IMR-90 (cell line): ENCODE data around the gene PCNX4. TPM values are rescaled to one million over a fixed set of nuclear protein-coding genes. Genes with fewer than 3 reads are reported as not detected.

Source experiments
- ATAC-seq: fragments of 200-7000 bp; cut with Tn5 transposase; 2 replicates; pipeline ENCODE4 v1.9.1; 2020; ENCODE audit warnings: low read depth, mild to moderate bottlenecking, moderate library complexity
- BruUV-seq: library from RNA; stranded (reverse); fragments of 400-500 nt; replicated peaks from 2 replicates; lab custom pipeline; 2021; lab: Mats Ljungman, UMichigan
- CTCF ChIA-PET: fragments of 300-600 bp; formaldehyde crosslinking; extraction: SDS; loops from one replicate; lab custom pipeline; 2021; ENCODE audit warnings: antibody characterized with exemption; lab: Yijun Ruan, JAX
- POLR2A ChIA-PET: fragments of 300-600 bp; sonication (Branson Sonifier 250); formaldehyde crosslinking; loops from one replicate; lab custom pipeline; 2022; ENCODE audit warnings: antibody characterized with exemption; ENCODE audit not compliant: unreplicated experiment; lab: Charles Lee
- DNase-seq: peaks from one replicate; pipeline ENCODE4 v3.0.0; 2013
- H2AFZ ChIP-seq: replicated peaks from 2 replicates; pipeline ENCODE3; 2013; ENCODE audit warnings: low read length, mild to moderate bottlenecking; ENCODE audit not compliant: poor library complexity
- H2AK5ac ChIP-seq: 2 replicates; pipeline ENCODE4 v1.6.1; 2013; ENCODE audit warnings: low read depth, low read length, inconsistent platforms
- H2AK9ac ChIP-seq: replicated peaks from 2 replicates; pipeline ENCODE3; 2013; ENCODE audit warnings: mild to moderate bottlenecking, low read depth, low read length, moderate library complexity; ENCODE audit not compliant: poor library complexity
- H2BK120ac ChIP-seq: 2 replicates; pipeline ENCODE4 v1.6.1; 2013; ENCODE audit warnings: low read depth, low read length, inconsistent platforms
- H2BK15ac ChIP-seq: 3 replicates; pipeline ENCODE4 v1.6.1; 2013; ENCODE audit warnings: low read depth, low read length, inconsistent platforms
- H2BK20ac ChIP-seq: 2 replicates; pipeline ENCODE4 v1.6.1; 2013; ENCODE audit warnings: low read depth, mild to moderate bottlenecking, inconsistent platforms, low read length, moderate library complexity
- H2BK5ac ChIP-seq: 2 replicates; pipeline ENCODE4 v1.6.1; 2013; ENCODE audit warnings: mild to moderate bottlenecking, low read depth, low read length, inconsistent platforms; ENCODE audit not compliant: poor library complexity, severe bottlenecking
- H3K14ac ChIP-seq: replicated peaks from 2 replicates; pipeline ENCODE4 v1.6.1; 2013; ENCODE audit warnings: low read depth, low read length, inconsistent platforms
- H3K18ac ChIP-seq: 2 replicates; pipeline ENCODE4 v1.6.1; 2013; ENCODE audit warnings: low read depth, low read length, control low read depth
- H3K23ac ChIP-seq: 2 replicates; pipeline ENCODE4 v1.6.1; 2013; ENCODE audit warnings: low read depth, low read length, inconsistent platforms
- H3K27ac ChIP-seq: 2 replicates; pipeline ENCODE4 v1.5.1; 2013; ENCODE audit warnings: mild to moderate bottlenecking, control low read depth, low read length; ENCODE audit not compliant: insufficient read depth
- H3K27me3 ChIP-seq: 2 replicates; pipeline ENCODE4 v1.6.1; 2013; ENCODE audit warnings: low read length; ENCODE audit not compliant: control insufficient read depth, insufficient read depth
- H3K36me3 ChIP-seq: 2 replicates; pipeline ENCODE4 v1.6.1; 2013; ENCODE audit warnings: low read length, mixed read lengths; ENCODE audit not compliant: control insufficient read depth, insufficient read depth
- H3K4ac ChIP-seq: 2 replicates; pipeline ENCODE4 v1.6.1; 2013; ENCODE audit warnings: low read depth, low read length, inconsistent platforms
- H3K4me1 ChIP-seq: 2 replicates; pipeline ENCODE4 v1.6.1; 2013; ENCODE audit warnings: low read length, mixed read lengths; ENCODE audit not compliant: control insufficient read depth, insufficient read depth
- H3K4me2 ChIP-seq: 2 replicates; pipeline ENCODE4 v1.6.1; 2013; ENCODE audit warnings: low read depth, mild to moderate bottlenecking, control low read depth, low read length, moderate library complexity
- H3K4me3 ChIP-seq: 2 replicates; pipeline ENCODE4 v1.5.1; 2013; ENCODE audit warnings: low read depth, mild to moderate bottlenecking, control low read depth, low read length, moderate library complexity; ENCODE audit not compliant: insufficient read depth
- H3K56ac ChIP-seq: 2 replicates; pipeline ENCODE4 v1.6.1; 2013; ENCODE audit warnings: low read length, inconsistent platforms; ENCODE audit not compliant: insufficient read depth; ENCODE audit errors: extremely low read depth
- H3K79me1 ChIP-seq, 2 experiments: 2 replicates each; pipeline ENCODE4 v1.6.1; 2013; ENCODE audit warnings: low read length in 2 of 2, inconsistent platforms in 1 of 2, low read depth in 1 of 2
- H3K9ac ChIP-seq: 2 replicates; pipeline ENCODE4 v1.6.1; 2013; ENCODE audit warnings: low read depth, low read length, control low read depth
- H3K9me1 ChIP-seq: 2 replicates; pipeline ENCODE4 v1.6.1; 2013; ENCODE audit warnings: low read length, inconsistent platforms; ENCODE audit not compliant: insufficient read depth
- H3K9me3 ChIP-seq: 2 replicates; pipeline ENCODE4 v1.6.1; 2013; ENCODE audit warnings: low read length; ENCODE audit not compliant: control insufficient read depth, insufficient read depth
- H4K20me1 ChIP-seq: 2 replicates; pipeline ENCODE4 v1.6.1; 2013; ENCODE audit warnings: low read length, inconsistent platforms; ENCODE audit not compliant: insufficient read depth
- H4K5ac ChIP-seq: 2 replicates; pipeline ENCODE4 v1.6.1; 2013; ENCODE audit warnings: mild to moderate bottlenecking, low read depth, low read length, control low read depth
- H4K8ac ChIP-seq, 2 experiments: 2 replicates each; pipeline ENCODE4 v1.6.1; 2013; ENCODE audit warnings: low read depth in 2 of 2, low read length in 2 of 2, control low read depth in 1 of 2, inconsistent platforms in 1 of 2
- H4K91ac ChIP-seq: 2 replicates; pipeline ENCODE4 v1.6.1; 2013; ENCODE audit warnings: low read depth, low read length, inconsistent platforms; ENCODE audit not compliant: insufficient read depth
- BHLHE40 ChIP-seq: fragments of 150-350 bp; IDR thresholded peaks from 2 replicates; pipeline ENCODE4 v1.6.1; 2016; ENCODE audit warnings: mild to moderate bottlenecking, low read depth, low read length
- CEBPB ChIP-seq: IDR thresholded peaks from 2 replicates; pipeline ENCODE4 v1.6.1; 2012; ENCODE audit warnings: low read depth, low read length, improper control_type of control experiment
- ELK1 ChIP-seq: fragments of 150-350 bp; IDR thresholded peaks from 2 replicates; pipeline ENCODE4 v1.6.1; 2016; ENCODE audit warnings: low read depth, mild to moderate bottlenecking, low read length, moderate library complexity, borderline replicate concordance
- MAFK ChIP-seq: IDR thresholded peaks from 2 replicates; pipeline ENCODE4 v1.6.1; 2012; ENCODE audit warnings: low read depth, low read length, improper control_type of control experiment
- MXI1 ChIP-seq: IDR thresholded peaks from 2 replicates; pipeline ENCODE4 v1.6.1; 2012; ENCODE audit warnings: low read depth, mild to moderate bottlenecking, low read length, moderate library complexity, borderline replicate concordance
- NFE2L2 ChIP-seq: fragments of 150-350 bp; IDR thresholded peaks from 2 replicates; pipeline ENCODE4 v1.6.1; 2016; ENCODE audit warnings: low read depth, mild to moderate bottlenecking, low read length
- POLR2A ChIP-seq: IDR thresholded peaks from 2 replicates; pipeline ENCODE4 v1.6.1; 2012; ENCODE audit warnings: mild to moderate bottlenecking, low read depth, low read length
- RAD21 ChIP-seq: IDR thresholded peaks from 2 replicates; pipeline ENCODE4 v1.6.1; 2012; ENCODE audit warnings: low read length, improper control_type of control experiment
- RFX5 ChIP-seq: IDR thresholded peaks from 2 replicates; pipeline ENCODE4 v1.8.0; 2012; ENCODE audit warnings: low read depth, mild to moderate bottlenecking, low read length, moderate library complexity
- SMC3 ChIP-seq: fragments of 150-350 bp; IDR thresholded peaks from 2 replicates; pipeline ENCODE4 v1.6.1; 2016; ENCODE audit warnings: low read depth, mild to moderate bottlenecking, antibody characterized with exemption, low read length, moderate library complexity
- dilution Hi-C: fragments of 300-500 bp; cut with HindIII; formaldehyde crosslinking; loops from one replicate; pipeline ENCODE4 v1.14.3; 2018; ENCODE audit warnings: low sequenced_read_pairs; ENCODE audit not compliant: unreplicated experiment
- in situ Hi-C: fragments of 300-500 bp; cut with MboI; formaldehyde crosslinking; loops from 3 replicates; pipeline ENCODE4 v1.14.3; 2019; ENCODE audit warnings: low sequenced_read_pairs, inconsistent platforms, mixed read lengths
- intact Hi-C: fragments of 100-400 bp; cut with micrococcal nuclease; formaldehyde crosslinking; loops from 2 replicates; pipeline ENCODE4 v1.10.0; 2022
- polyA plus RNA-seq, 3 experiments: library from polyadenylated mRNA; depleted of rRNA; stranded (reverse); fragments of >200 nt; gene quantifications; 2 replicates each; pipeline ENCODE4 v1.2.3, GENCODE V29; 2012; ENCODE audit warnings: low replicate concordance in 1 of 3
- total RNA-seq: library from RNA; depleted of rRNA; stranded (reverse); fragments of >200 nt; gene quantifications from 2 replicates; pipeline ENCODE4 v1.2.3, GENCODE V29; 2012

Gene PCNX4
- total and polyA plus RNA-seq, 2 of the 4 experiments (the other 2 are of a cell fraction): 55.4 to 128 TPM

- H2BK5ac ChIP-seq: no peak overlapping the region
- in situ Hi-C loops: no loop called here
- no peak overlapping the region for H3K14ac ChIP-seq
- H3K36me3 ChIP-seq: peaks cover 33% of the 10 kb centered on the region
- H3K23ac ChIP-seq: no peak overlapping the region
- H2BK15ac ChIP-seq: no peak overlapping the region
- H3K4ac ChIP-seq: no peak overlapping the region
- no peaks in the 10 kb centered on the region; the same call in 1 of the 2 replicates for H3K9me1 ChIP-seq
- no peak overlapping the region for H4K5ac ChIP-seq
- ATAC-seq (peak; percentile 78), DNase-seq (peak; percentile 32)
- H3K4me2 ChIP-seq: no peak overlapping the region
- no peak overlapping the region for H2AK9ac ChIP-seq
- ChIA-PET CTCF (no interaction called here), POLR2A (no interaction called here)
- no peak overlapping the region for H2AFZ ChIP-seq
- H2AK5ac ChIP-seq: no peak overlapping the region
- no peak overlapping the region for H2BK20ac ChIP-seq
- H2BK120ac ChIP-seq: no peak overlapping the region
- no TSS peak for BruUV-seq
- no peaks in the 10 kb centered on the region for H3K4me1 ChIP-seq
- H3K27ac ChIP-seq: no peak overlapping the region
- no peak overlapping the region for H3K4me3 ChIP-seq
- dilution Hi-C loops: no loop called here
- H4K8ac ChIP-seq: no peak overlapping the region
- H3K27me3 ChIP-seq: no peaks in the 10 kb centered on the region
- no peak overlapping the region for H3K9ac ChIP-seq
- H3K79me1 ChIP-seq: peaks cover 18 to 27% of the 10 kb centered on the region in 2 experiments; a peak in 3 of 4 replicates
- H4K20me1 ChIP-seq: no peaks in the 10 kb centered on the region
- no peak for TF ChIP-seq MXI1
- no peak for TF ChIP-seq RAD21
- no peak for TF ChIP-seq POLR2A
- TF ChIP-seq SMC3: no peak
- no peak for TF ChIP-seq MAFK
- TF ChIP-seq CEBPB: no peak
- no peak for TF ChIP-seq NFE2L2
- no peak for TF ChIP-seq BHLHE40
- TF ChIP-seq RFX5: no peak
- TF ChIP-seq ELK1: no peak
- no peaks in the 10 kb centered on the region for H3K9me3 ChIP-seq
- H3K18ac ChIP-seq: no peak overlapping the region
- H4K91ac ChIP-seq: no peak overlapping the region
- H3K56ac ChIP-seq: no peak overlapping the region
- intact Hi-C loops: no loop called here
Observed at GRCh38 chr14:60125918-60126317, 34.2 kb downstream of the PCNX4 start.
